ENCODE results near the gene FAM222B.
"Not testable (repeated sequence)": the region's sequence is repeated elsewhere in the genome, so short reads cannot be mapped to it uniquely, and the experiment has no call there.

DNA sequence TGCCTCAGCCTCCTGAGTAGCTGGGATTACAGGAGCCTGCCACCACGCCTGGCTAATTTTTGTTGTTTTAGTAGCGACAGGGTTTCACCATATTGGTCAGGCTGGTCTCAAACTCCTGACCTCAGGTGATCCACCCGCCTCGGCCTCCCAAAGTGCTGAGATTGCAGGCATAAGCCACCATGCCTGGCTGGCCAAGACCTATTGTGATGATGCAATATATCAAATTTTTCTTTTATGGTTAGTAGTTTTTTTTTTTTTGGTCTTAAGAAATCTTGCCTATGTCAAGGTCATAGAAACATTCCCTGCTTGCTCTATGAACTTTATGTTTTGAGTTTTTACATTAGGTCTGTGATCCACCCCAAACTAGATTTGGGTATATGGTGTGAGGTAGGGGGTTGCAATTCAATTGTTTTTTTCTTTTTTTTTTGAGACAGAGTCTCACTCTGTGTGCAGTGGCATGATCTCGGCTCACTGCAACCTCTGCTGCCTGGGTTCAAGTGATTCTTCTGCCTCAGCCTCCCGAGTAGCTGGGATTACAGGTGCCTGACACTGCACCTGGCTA lies 34.6 kb upstream of the FAM222B start:
- not testable (repeated sequence) for TF ChIP-seq EZH2 (IDR thresholded peaks at IDR 0.05); POLR2AphosphoS5 (IDR thresholded peaks at IDR 0.05; ENCODE audit: borderline replicate concordance, low read depth, low read length)
